Adrenal gland (tissue), 12 donors: ENCODE results near the gene SBK2. TPM values are rescaled to one million over a fixed set of nuclear protein-coding genes. Genes with fewer than 3 reads are reported as not detected.
A peak's percentile ranks its signal among the peaks of the same experiment; 100 is the strongest.

Experiments used
- DNase-seq, 7 donors: peaks; one replicate each; pipeline ENCODE4 v3.0.0-alpha.2; 2019 to 2020
- H3K27ac ChIP-seq, 5 donors: fragments of 200-600 bp; sonication (generic) in 4 of 5; 1 replicate in 3 of 5; 2 replicates in 2 of 5; pipeline versions ENCODE4 v1.5.1 to v1.8.0; 2016 to 2020; ENCODE audit warnings: mild to moderate bottlenecking in 1 of 5
- H3K27me3 ChIP-seq: fragments of 200-600 bp; 2 replicates; pipeline ENCODE4 v1.8.0; 2021
- H3K36me3 ChIP-seq, 2 donors: fragments of 200-600 bp; replicated peaks in 1 of 2; 1 replicate in 1 of 2; 2 replicates in 1 of 2; pipeline versions ENCODE4 v1.5.1 to v1.8.0; 2018 to 2022
- H3K4me1 ChIP-seq, 2 donors: fragments of 200-600 bp; replicated peaks in 1 of 2; 1 replicate in 1 of 2; 2 replicates in 1 of 2; pipeline versions ENCODE4 v1.5.1 to v1.8.0; 2018 to 2021
- H3K4me3 ChIP-seq, 4 donors: fragments of 200-600 bp; sonication (generic) in 3 of 4; one replicate each; pipeline ENCODE4 v1.5.1; 2016 to 2018
- H3K9me3 ChIP-seq, 3 donors: fragments of 200-600 bp; sonication (generic) in 1 of 3; replicated peaks in 1 of 3; 1 replicate in 2 of 3; 2 replicates in 1 of 3; pipeline versions ENCODE4 v1.5.1 to v1.8.0; 2016 to 2021
- CTCF ChIP-seq, 6 experiments: fragments of 450-650 bp in 4 of 6; fragments of 200-600 bp in 2 of 6; sonication (generic) in 1 of 6; IDR thresholded peaks; 1 replicate in 5 of 6; 2 replicates in 1 of 6; pipeline versions ENCODE4 v1.5.1 to v1.8.0; 2016 to 2021; ENCODE audit warnings: antibody characterized with exemption in 6 of 6, mild to moderate bottlenecking in 2 of 6, moderate library complexity in 1 of 6
- POLR2A ChIP-seq, 2 donors: fragments of 450-650 bp; IDR thresholded peaks; one replicate each; pipeline ENCODE4 v1.6.1; 2017; ENCODE audit warnings: antibody characterized with exemption in 2 of 2, mild to moderate bottlenecking in 2 of 2, moderate library complexity in 1 of 2
- WGBS, 4 donors: extraction: QIAGEN DNeasy Blood & Tissue Kit in 2 of 4; methylation state at CpG; one replicate each; pipeline versions ENCODE4 v1.1.5 to v1.1.7; 2013 to 2017; 5-methylcytosine and 5-hydroxymethylcytosine counted together
- intact Hi-C, 2 donors: fragments of 100-400 bp; cut with DNase I; formaldehyde crosslinking; loops; one replicate each; pipeline versions ENCODE4 v1.14.1 to v1.15.0; 2022 to 2023
- polyA plus RNA-seq, 3 donors: library from polyadenylated mRNA; stranded (reverse); fragments of 200-250 nt in 2 of 3; fragments of 350-450 nt in 1 of 3; fragmentation: Illumina TruSeq in 1 of 3; extraction: RNeasy Lipid Tissue Mini Kit (QIAGEN cat#74804) in 1 of 3; gene quantifications; one replicate each; pipeline ENCODE4 v1.2.3, GENCODE V29; 2013 to 2014
- total RNA-seq, 9 donors: library from RNA; depleted of rRNA in 4 of 9; stranded (reverse); fragments of >200 nt in 4 of 9; fragments of 120-200 nt in 1 of 9; fragmentation: NEBNext Ultra II Directional in 1 of 9; extraction: Animal tissue kit (Norgen Biotek cat#: 25700) in 1 of 9; gene quantifications; one replicate each; pipeline versions ENCODE4 v1.1.0 to v1.2.4, GENCODE V29; 2013 to 2023
- donor health status: healthy with polysubstance abuse.
- donor health status: Bipolar disorder and iron deficiency.
- donor health status: DM: yes; HTN: yes; CAD: no.
- donor health status: DM: no; HTN: no; CAD: no.
- donor health status: DM: no; HTN: no; CAD: no.
- donor health status: DM: yes; HTN: yes; CAD: no.

The SBK2 gene
- total and polyA plus RNA-seq, 12 donors, result not detected

- Histone ChIP-seq H3K9me3 (no peaks in the 10 kb centered on the region), H3K36me3 (no peaks in the 10 kb centered on the region), H3K27ac (no peak overlapping the region), H3K27me3 (peaks cover 25% of the 10 kb centered on the region), H3K4me1 (peaks cover 0 to 2% of the 10 kb centered on the region in 2 donors), H3K4me3 (no peak overlapping the region)
- 73 to 77% (median 76%) methylated on average over 5 of the region's 5 CpGs for WGBS, 4 donors
- intact Hi-C loops, result no loop called here
- no peak for DNase-seq
- TF ChIP-seq CTCF (IDR thresholded peaks at IDR 0.05), result no peak
- no peak for TF ChIP-seq POLR2A (IDR thresholded peaks at IDR 0.05)
Measured at GRCh38 chr19:55552206-55552605, 15.3 kb upstream of the SBK2 start.

DNA sequence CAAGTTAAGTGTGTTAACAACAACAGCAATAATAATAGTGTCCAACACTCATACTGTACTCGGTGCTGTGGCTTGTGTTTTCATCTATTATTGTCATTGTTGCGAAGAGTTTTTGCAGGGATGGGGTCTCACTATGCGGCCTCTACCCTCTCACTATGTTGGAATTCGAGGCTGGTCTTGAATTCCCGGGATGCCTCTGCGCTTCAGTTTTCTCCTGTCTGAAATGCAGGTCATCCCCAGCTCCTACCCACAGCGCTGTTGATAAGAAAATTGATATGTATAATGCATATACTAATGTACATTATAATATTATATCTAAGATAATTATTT, 13.4 kb upstream of the SBK2 start:
- H3K4me3 ChIP-seq, result no peak overlapping the region
- TF ChIP-seq POLR2A (IDR thresholded peaks at IDR 0.05) (no peak), CTCF (IDR thresholded peaks at IDR 0.05) (no peak)
- H3K9me3 ChIP-seq, result no peaks in the 10 kb centered on the region
- DNase-seq, result no peak
- H3K27ac ChIP-seq, result no peak overlapping the region
- no peaks in the 10 kb centered on the region for H3K36me3 ChIP-seq
- peaks cover 25% of the 10 kb centered on the region for H3K27me3 ChIP-seq
- intact Hi-C loops, result no loop called here
- peaks cover 0 to 5% of the 10 kb centered on the region in 2 donors for H3K4me1 ChIP-seq
- 56 to 65% (median 59%) methylated on average over 7 of the region's 7 CpGs for WGBS, 4 donors

DNA sequence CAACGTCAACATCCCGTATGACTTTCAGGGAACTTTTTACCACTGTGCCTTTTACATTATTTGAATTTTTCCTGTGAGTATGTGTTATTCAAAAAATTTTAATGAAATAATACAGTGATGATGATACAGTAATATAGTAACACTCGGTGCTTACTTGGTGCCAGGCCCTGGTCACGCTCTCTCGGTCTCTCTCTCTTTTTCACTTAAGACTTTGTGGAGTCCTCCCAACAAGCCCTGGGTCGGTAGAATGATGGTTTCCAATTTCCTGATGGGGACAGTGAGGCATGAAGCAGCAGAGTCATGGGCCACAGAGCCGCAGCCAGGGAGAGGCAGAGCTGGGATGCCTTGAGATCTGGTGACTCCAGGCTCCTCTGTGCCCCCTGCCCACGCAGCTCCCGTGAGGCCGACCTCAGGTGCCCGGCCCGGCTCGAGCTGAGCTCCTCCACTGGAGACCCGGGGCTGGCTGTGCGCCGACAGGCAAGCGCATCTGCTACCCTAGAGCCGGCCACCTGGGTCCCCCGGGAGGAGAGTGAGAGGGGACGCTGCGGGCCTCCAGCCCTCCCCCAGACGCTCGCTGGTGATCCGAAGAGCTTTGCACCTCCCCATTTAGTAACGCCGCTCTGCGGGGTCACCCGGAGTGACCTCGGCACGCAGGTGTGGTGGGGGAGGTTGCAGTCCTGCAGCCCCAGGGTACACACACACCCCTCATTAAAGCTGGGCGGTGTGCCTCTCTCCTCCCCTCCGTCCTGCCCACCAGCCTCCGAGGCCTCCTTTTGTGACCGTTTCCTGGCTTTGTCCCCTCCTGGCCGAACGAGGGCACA, 12.8 kb upstream of the SBK2 start:
- Histone ChIP-seq H3K4me1 (peaks cover 0 to 5% of the 10 kb centered on the region in 2 donors), H3K27me3 (peaks cover 25% of the 10 kb centered on the region), H3K27ac (no peak overlapping the region), H3K4me3 (no peak overlapping the region), H3K9me3 (no peaks in the 10 kb centered on the region), H3K36me3 (no peaks in the 10 kb centered on the region)
- DNase-seq, result no peak
- 34 to 41% (median 38%) methylated on average over 13 to 36 of the region's 36 CpGs for WGBS, 4 donors
- intact Hi-C loops, result no loop called here
- TF ChIP-seq CTCF (IDR thresholded peaks at IDR 0.05), result no peak
- TF ChIP-seq POLR2A (IDR thresholded peaks at IDR 0.05), result no peak

GRCh38 chr19:55546822-55547614, 10.1 kb upstream of the SBK2 start:
- no peak overlapping the region for H3K4me3 ChIP-seq
- 31 to 35% (median 33%) methylated on average over 14 to 17 of the region's 17 CpGs for WGBS, 4 donors
- no peaks in the 10 kb centered on the region for H3K9me3 ChIP-seq
- H3K36me3 ChIP-seq, result no peaks in the 10 kb centered on the region
- no peak for TF ChIP-seq CTCF (IDR thresholded peaks at IDR 0.05)
- no peak for TF ChIP-seq POLR2A (IDR thresholded peaks at IDR 0.05)
- H3K27me3 ChIP-seq, result peaks cover 20% of the 10 kb centered on the region
- H3K4me1 ChIP-seq, result peaks cover 0 to 5% of the 10 kb centered on the region in 2 donors
- intact Hi-C loops, result no loop called here
- peak overlapping the region in 2 of 5 donors; percentile 47 to 68 for H3K27ac ChIP-seq
- peak; percentile 48 to 85 (median 68) for DNase-seq
